HepG2 (cell line): ENCODE results near the gene GPR15. TPM values are rescaled to one million over a fixed set of nuclear protein-coding genes. Genes with fewer than 3 reads are reported as not detected.

ENCODE experiments used
- ATAC-seq: fragments of 200-7000 bp; cut with Tn5 transposase; 3 replicates; pipeline ENCODE4 v1.9.1; 2020; ENCODE audit warnings: mild to moderate bottlenecking, moderate library complexity
- BruUV-seq: library from RNA; stranded (reverse); fragments of 400-500 nt; replicated peaks from 2 replicates; lab custom pipeline; 2021; lab: Mats Ljungman, UMichigan
- CTCF ChIA-PET: fragments of 300-600 bp; formaldehyde crosslinking; extraction: SDS; loops from one replicate; lab custom pipeline; 2021; ENCODE audit warnings: low total read pairs, inconsistent platforms, low intra/inter-chr PET ratio; lab: Yijun Ruan, JAX
- POLR2A ChIA-PET: fragments of 350-600 bp; sonication (Branson Sonifier 250); formaldehyde crosslinking; loops from one replicate; lab custom pipeline; 2020; ENCODE audit warnings: antibody characterized with exemption, inconsistent platforms; lab: Yijun Ruan, JAX
- DNase-seq: peaks from one replicate; pipeline ENCODE4 v3.0.0-alpha.2; 2015; ENCODE audit warnings: low spot score
- FAIRE-seq: peaks from 3 replicates; lab custom pipeline; 2011; peaks lifted over from hg19 to GRCh38; lab: Jason Lieb, UNC
- H2AFZ ChIP-seq: one replicate; pipeline ENCODE4 v1.6.1; 2011; ENCODE audit warnings: low read length, inconsistent platforms
- H3K27ac ChIP-seq: fragments of 300-600 bp; 3 replicates; pipeline ENCODE4 v1.8.0; 2011; ENCODE audit warnings: mixed run types, mild to moderate bottlenecking, mixed read lengths, low read length, inconsistent platforms; ENCODE audit not compliant: insufficient read depth; ENCODE audit errors: extremely low read length
- H3K27me3 ChIP-seq, 2 experiments: fragments of 200-600 bp in 1 of 2; 2 replicates in 1 of 2; 3 replicates in 1 of 2; pipeline versions ENCODE4 v1.6.0 to v1.8.0; 2011; ENCODE audit warnings: low read length in 2 of 2, mild to moderate bottlenecking in 2 of 2, moderate library complexity in 2 of 2, inconsistent platforms in 1 of 2; ENCODE audit not compliant: insufficient read depth in 2 of 2, control insufficient read depth in 1 of 2
- H3K36me3 ChIP-seq, 2 experiments: fragments of 200-600 bp in 1 of 2; replicated peaks in 1 of 2; 2 replicates in 1 of 2; 3 replicates in 1 of 2; pipeline versions ENCODE4 v1.5.1 to v1.8.0; 2011; ENCODE audit warnings: low read length in 2 of 2, inconsistent platforms in 1 of 2; ENCODE audit not compliant: insufficient read depth in 2 of 2, control insufficient read depth in 1 of 2
- H3K4me1 ChIP-seq: 2 replicates; pipeline ENCODE4 v1.5.1; 2012; ENCODE audit warnings: low read length, inconsistent platforms; ENCODE audit not compliant: insufficient read depth
- H3K4me2 ChIP-seq: 2 replicates; pipeline ENCODE4 v1.6.0; 2011; ENCODE audit warnings: low read depth, low read length, inconsistent platforms
- H3K4me3 ChIP-seq, 3 experiments: fragments of 200-600 bp in 1 of 3; sonication (generic), shearing (Covaris generic) in 1 of 3; replicated peaks in 1 of 3; 2 replicates each; pipeline ENCODE4 v1.5.1; 2011 to 2016; ENCODE audit warnings: low read length in 3 of 3, inconsistent platforms in 2 of 3, low read depth in 2 of 3, mild to moderate bottlenecking in 2 of 3, control low read depth in 1 of 3, mixed read lengths in 1 of 3; ENCODE audit not compliant: insufficient read depth in 1 of 3
- H3K79me2 ChIP-seq: one replicate; pipeline ENCODE4 v1.6.1; 2011; ENCODE audit warnings: low read length, inconsistent platforms; ENCODE audit not compliant: insufficient read depth
- H3K9ac ChIP-seq: 2 replicates; pipeline ENCODE4 v1.6.0; 2011; ENCODE audit warnings: mild to moderate bottlenecking, low read depth, low read length, inconsistent platforms; ENCODE audit not compliant: insufficient read depth
- H3K9me3 ChIP-seq: 2 replicates; pipeline ENCODE4 v1.5.1; 2012; ENCODE audit warnings: mild to moderate bottlenecking, low read length
- H4K20me1 ChIP-seq: 2 replicates; pipeline ENCODE4 v1.6.0; 2011; ENCODE audit warnings: inconsistent platforms, mild to moderate bottlenecking, low read length, moderate library complexity; ENCODE audit not compliant: insufficient read depth
- RBM39 ChIP-seq: fragments of 200-400 bp; formaldehyde crosslinking; IDR thresholded peaks from one replicate; pipeline ENCODE4 v1.6.1; 2018; ENCODE audit warnings: antibody characterized with exemption, mild to moderate bottlenecking, low read depth, low read length; ENCODE audit not compliant: poor library complexity, severe bottlenecking
- ZNF143 ChIP-seq: sonication (generic); formaldehyde crosslinking; IDR thresholded peaks from 2 replicates; pipeline ENCODE4 v1.4.0; 2020; ENCODE audit warnings: missing genetic modification reagents
- ZNF44 ChIP-seq: sonication (generic); formaldehyde crosslinking; IDR thresholded peaks from 2 replicates; pipeline ENCODE4 v1.5.1; 2020; ENCODE audit warnings: mild to moderate bottlenecking, missing genetic modification reagents
- ZNF552 ChIP-seq: sonication (generic); formaldehyde crosslinking; IDR thresholded peaks from 2 replicates; pipeline ENCODE4 v1.9.0; 2022; ENCODE audit warnings: missing genetic modification reagents, mild to moderate bottlenecking, borderline replicate concordance
- WGBS: methylation state at CpG from one replicate; pipeline ENCODE4 v1.1.6; 2017; ENCODE audit warnings: low lambda C conversion rate; 5-methylcytosine and 5-hydroxymethylcytosine counted together
- in situ Hi-C: cut with HindIII; loops from 2 replicates; pipeline ENCODE4 v1.10.0; 2017; ENCODE audit warnings: low pct_unique_long_range_greater_than_20kb; ENCODE audit not compliant: extremely low pct_ligation_motif_present
- intact Hi-C: fragments of 100-400 bp; cut with micrococcal nuclease; formaldehyde crosslinking; loops from one replicate; pipeline ENCODE4 v1.10.0; 2022; ENCODE audit not compliant: unreplicated experiment
- polyA plus RNA-seq, 8 experiments: library from polyadenylated mRNA; depleted of rRNA in 3 of 8; stranded (reverse) in 7 of 8; unstranded in 1 of 8; fragments of >200 nt; fragmentation: Illumina TruSeq in 4 of 8; extraction: Trizol in 4 of 8; gene quantifications; 2 replicates each; pipeline versions ENCODE4 v1.2.1 to v1.2.3, GENCODE V29; 2011 to 2016; ENCODE audit warnings: low read depth in 4 of 8, missing spikeins in 1 of 8, mixed read lengths in 1 of 8; ENCODE audit not compliant: insufficient read depth in 1 of 8
- total RNA-seq, 5 experiments: library from RNA; depleted of rRNA; stranded (reverse); fragments of >200 nt; fragmentation: Illumina TruSeq; extraction: Trizol; gene quantifications; 2 replicates each; pipeline ENCODE4 v1.2.3, GENCODE V29; 2016; ENCODE audit warnings: low read depth in 1 of 5
- TF ChIP-seq, protein P1 (sequence below): sonication (generic); formaldehyde crosslinking; IDR thresholded peaks from 2 replicates; pipeline ENCODE4 v1.8.1; 2022; ENCODE audit warnings: low read depth, mild to moderate bottlenecking, missing genetic modification reagents
- TF ChIP-seq, protein P2 (sequence below), 2 experiments: sonication (generic) in 1 of 2; formaldehyde crosslinking in 1 of 2; IDR thresholded peaks; 2 replicates each; pipeline versions ENCODE4 v1.4.0 to v1.6.1; 2016 to 2020; ENCODE audit warnings: borderline replicate concordance in 1 of 2, low read depth in 1 of 2, mild to moderate bottlenecking in 1 of 2, missing genetic modification reagents in 1 of 2
- TF ChIP-seq, protein P3 (sequence below): sonication (generic); formaldehyde crosslinking; IDR thresholded peaks from 2 replicates; pipeline ENCODE4 v1.5.0; 2020; ENCODE audit warnings: missing genetic modification reagents, mild to moderate bottlenecking, borderline replicate concordance
- TF ChIP-seq, protein P4 (sequence below): sonication (generic); formaldehyde crosslinking; IDR thresholded peaks from 2 replicates; pipeline ENCODE4 v1.8.1; 2023; ENCODE audit warnings: missing genetic modification reagents, mild to moderate bottlenecking, borderline replicate concordance

The GPR15 gene
- total and polyA plus RNA-seq, 2 of the 13 experiments (the other 11 are each of a cell fraction or from before 2014, with no cell fraction given), result not detected

DNA sequence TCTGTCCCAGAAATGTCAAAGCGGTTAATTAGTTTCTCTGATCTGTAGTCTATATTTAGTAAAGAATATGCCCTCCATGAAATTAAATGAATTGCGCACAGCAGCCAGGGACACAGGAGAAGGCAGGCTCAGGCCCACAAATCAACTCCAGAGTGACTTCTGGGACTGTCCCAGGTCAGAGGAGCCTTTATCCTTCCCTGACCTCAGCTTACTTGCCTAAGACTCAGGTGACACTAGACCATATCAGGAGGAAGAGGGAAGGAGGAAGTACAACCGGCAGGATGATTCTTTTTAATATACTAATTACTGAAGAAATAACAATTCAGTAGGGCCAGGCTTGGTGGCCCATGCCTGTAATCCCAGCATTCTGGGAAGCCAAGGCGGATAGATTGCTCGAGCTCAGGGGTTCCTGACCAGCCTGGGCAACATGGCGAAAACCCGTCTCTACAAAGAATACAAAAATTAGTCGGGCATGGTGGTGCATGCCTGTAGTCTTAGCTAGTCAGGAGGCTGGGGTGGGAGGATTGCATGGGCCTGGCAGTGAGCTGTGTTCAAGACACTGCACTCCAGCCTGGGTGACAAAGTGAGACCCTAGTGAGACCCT is 1.8 kb upstream of the GPR15 start (continued):
- TF ChIP-seq, protein P1, sequence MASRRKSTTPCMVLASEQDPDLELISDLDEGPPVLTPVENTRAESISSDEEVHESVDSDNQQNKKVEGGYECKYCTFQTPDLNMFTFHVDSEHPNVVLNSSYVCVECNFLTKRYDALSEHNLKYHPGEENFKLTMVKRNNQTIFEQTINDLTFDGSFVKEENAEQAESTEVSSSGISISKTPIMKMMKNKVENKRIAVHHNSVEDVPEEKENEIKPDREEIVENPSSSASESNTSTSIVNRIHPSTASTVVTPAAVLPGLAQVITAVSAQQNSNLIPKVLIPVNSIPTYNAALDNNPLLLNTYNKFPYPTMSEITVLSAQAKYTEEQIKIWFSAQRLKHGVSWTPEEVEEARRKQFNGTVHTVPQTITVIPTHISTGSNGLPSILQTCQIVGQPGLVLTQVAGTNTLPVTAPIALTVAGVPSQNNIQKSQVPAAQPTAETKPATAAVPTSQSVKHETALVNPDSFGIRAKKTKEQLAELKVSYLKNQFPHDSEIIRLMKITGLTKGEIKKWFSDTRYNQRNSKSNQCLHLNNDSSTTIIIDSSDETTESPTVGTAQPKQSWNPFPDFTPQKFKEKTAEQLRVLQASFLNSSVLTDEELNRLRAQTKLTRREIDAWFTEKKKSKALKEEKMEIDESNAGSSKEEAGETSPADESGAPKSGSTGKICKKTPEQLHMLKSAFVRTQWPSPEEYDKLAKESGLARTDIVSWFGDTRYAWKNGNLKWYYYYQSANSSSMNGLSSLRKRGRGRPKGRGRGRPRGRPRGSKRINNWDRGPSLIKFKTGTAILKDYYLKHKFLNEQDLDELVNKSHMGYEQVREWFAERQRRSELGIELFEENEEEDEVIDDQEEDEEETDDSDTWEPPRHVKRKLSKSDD (CRISPR knock-in tag), result no peak

DNA sequence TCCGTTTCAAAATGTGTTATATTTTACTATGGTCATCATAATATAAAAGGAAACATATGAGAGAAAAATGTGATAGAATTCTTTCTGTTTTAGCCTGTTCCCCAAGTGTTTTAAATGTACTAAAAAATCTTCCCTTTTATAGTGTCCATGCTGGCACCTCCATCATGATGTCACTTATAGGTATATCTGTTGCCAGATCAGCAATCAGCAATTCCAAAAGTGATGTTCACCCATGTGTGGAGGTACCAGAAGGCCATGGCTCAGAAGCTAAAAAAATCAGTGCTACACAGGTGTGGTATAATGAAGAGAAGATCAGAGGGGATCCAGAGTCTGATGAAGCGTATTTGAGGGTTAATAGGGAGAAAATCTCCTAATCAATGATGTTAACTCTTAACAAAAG is 1.1 kb upstream of the GPR15 start:
- Histone ChIP-seq H3K27me3 (0 out of 5 replicates have a peak, but pooled peaks cover 0 to 4% of the 10 kb centered on the region in 2 experiments), H3K9me3 (no peaks in the 10 kb centered on the region), H3K4me3 (no peak overlapping the region)
- in situ Hi-C loops, result no loop called here
- TF ChIP-seq, protein P2, sequence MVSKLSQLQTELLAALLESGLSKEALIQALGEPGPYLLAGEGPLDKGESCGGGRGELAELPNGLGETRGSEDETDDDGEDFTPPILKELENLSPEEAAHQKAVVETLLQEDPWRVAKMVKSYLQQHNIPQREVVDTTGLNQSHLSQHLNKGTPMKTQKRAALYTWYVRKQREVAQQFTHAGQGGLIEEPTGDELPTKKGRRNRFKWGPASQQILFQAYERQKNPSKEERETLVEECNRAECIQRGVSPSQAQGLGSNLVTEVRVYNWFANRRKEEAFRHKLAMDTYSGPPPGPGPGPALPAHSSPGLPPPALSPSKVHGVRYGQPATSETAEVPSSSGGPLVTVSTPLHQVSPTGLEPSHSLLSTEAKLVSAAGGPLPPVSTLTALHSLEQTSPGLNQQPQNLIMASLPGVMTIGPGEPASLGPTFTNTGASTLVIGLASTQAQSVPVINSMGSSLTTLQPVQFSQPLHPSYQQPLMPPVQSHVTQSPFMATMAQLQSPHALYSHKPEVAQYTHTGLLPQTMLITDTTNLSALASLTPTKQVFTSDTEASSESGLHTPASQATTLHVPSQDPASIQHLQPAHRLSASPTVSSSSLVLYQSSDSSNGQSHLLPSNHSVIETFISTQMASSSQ (IDR thresholded peaks at IDR 0.05; ENCODE audit: low read depth), result no peak
- TF ChIP-seq, protein P2 (CRISPR knock-in tag; IDR thresholded peaks at IDR 0.05; ENCODE audit: borderline replicate concordance), result no peak
- TF ChIP-seq RBM39 (no peak), ZNF44 (CRISPR knock-in tag) (no peak), ZNF552 (CRISPR knock-in tag) (no peak), ZNF143 (no peak)
- TF ChIP-seq, protein P3, sequence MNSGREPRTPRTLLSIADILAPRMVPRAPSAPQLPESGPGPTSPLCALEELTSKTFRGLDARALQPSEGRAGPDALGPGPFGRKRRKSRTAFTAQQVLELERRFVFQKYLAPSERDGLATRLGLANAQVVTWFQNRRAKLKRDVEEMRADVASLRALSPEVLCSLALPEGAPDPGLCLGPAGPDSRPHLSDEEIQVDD (CRISPR knock-in tag), result no peak
- TF ChIP-seq, protein P4, sequence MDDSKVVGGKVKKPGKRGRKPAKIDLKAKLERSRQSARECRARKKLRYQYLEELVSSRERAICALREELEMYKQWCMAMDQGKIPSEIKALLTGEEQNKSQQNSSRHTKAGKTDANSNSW (CRISPR knock-in tag), result no peak
- TF ChIP-seq, all 625 proteins: peak for 0
- Histone ChIP-seq H3K27ac (no peak overlapping the region), H3K36me3 (no peaks in the 10 kb centered on the region), H3K4me2 (no peak overlapping the region), H2AFZ (no peak overlapping the region), H3K4me1 (peaks cover 18% of the 10 kb centered on the region), H4K20me1 (no peaks in the 10 kb centered on the region), H3K79me2 (no peaks in the 10 kb centered on the region), H3K9ac (no peak overlapping the region)
- ChIA-PET POLR2A (no interaction called here), CTCF (no interaction called here)
- ATAC-seq (no peak), FAIRE-seq (no peak), DNase-seq (no peak)
- 50% methylated on average over 2 of the region's 2 CpGs for WGBS
- intact Hi-C loops, result no loop called here
- BruUV-seq, result no TSS peak
